ENCODE results near the gene SELENOO.
A peak's percentile ranks its signal among the peaks of the same experiment; 100 is the strongest.

Gene SELENOO

DNA sequence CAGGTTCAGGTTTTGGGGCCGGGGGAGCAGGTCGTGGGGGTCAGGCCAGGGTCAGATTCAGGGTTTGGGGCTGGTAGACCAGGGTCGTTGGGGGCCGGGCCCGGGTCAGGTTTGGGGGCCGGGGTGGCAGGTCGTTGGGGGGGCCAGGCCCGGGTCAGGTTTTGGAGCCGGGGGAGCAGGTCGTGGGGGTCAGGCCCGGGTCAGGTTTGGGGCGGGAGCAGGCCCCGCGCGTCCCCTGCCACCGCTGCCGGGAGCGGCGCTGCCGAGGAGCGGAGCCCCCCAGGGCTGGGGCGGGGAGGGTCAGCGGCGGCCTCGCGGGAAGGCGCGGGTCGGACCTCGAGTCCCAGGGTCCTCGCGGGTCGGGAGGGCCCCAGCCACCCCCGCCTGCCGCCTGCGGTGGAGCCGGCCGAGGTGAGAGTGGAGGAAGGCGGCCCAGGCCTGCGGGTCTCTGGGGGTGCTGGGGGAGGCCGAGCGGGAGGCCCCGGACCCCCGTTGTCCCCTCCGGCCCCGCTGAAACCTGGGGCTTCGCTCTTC, 14.6 kb upstream of the SELENOO start:
- no peak for DNase-seq (ENCODE audit: extremely low spot score)
- CTCF ChIA-PET: interaction anchor here (1.5 kb wide), 1 partner anchor 90 kb away, joined by 3 read pairs; no protein-coding TSS in a partner anchor
- POLR2A ChIA-PET: no interaction called here
- TF ChIP-seq, protein P1, sequence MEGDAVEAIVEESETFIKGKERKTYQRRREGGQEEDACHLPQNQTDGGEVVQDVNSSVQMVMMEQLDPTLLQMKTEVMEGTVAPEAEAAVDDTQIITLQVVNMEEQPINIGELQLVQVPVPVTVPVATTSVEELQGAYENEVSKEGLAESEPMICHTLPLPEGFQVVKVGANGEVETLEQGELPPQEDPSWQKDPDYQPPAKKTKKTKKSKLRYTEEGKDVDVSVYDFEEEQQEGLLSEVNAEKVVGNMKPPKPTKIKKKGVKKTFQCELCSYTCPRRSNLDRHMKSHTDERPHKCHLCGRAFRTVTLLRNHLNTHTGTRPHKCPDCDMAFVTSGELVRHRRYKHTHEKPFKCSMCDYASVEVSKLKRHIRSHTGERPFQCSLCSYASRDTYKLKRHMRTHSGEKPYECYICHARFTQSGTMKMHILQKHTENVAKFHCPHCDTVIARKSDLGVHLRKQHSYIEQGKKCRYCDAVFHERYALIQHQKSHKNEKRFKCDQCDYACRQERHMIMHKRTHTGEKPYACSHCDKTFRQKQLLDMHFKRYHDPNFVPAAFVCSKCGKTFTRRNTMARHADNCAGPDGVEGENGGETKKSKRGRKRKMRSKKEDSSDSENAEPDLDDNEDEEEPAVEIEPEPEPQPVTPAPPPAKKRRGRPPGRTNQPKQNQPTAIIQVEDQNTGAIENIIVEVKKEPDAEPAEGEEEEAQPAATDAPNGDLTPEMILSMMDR (IDR thresholded peaks at IDR 0.05; ENCODE audit: control extremely low read depth, extremely low read depth, low read depth, missing control alignments): no peak

DNA sequence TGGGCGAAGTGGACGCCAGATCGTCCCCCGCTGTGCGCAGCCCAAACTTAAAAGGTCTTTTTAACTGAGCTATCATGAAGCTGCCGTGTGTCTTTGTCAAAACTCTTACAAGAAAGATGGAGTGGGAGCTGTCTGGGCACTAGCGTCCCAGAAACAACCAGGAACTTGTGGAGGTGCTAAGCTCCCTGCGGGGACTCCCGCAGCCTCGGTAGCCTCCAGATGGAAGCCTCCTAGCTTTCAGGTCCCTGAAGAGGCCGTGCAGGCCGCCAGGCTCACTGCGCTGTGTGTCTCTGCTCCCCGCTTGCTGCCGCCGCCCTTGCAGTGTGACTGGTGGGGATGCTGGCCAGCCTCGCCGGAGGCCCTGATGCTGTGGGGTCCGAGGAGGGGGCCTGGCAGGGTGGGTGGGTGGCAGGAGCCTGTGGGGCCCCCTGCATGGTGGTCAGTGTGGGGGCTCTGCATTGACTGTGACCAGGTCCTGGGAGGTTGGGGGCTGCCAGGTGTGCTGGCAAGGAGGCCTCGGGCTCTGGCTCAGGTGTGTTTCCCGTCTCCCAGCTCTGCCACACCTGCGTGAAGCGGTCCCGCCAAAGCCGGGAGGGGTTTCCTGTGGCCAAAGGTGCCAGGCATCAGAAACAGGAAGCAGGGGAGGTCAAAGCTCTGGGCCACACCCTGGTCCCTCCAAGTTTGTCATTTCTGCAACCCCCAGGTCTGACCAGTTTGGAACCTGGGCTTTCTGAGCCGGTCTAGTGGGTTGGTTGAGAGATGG, 13.9 kb upstream of the SELENOO start:
- POLR2A ChIA-PET: no interaction called here
- TF ChIP-seq, protein P1 (IDR thresholded peaks at IDR 0.05; ENCODE audit: control extremely low read depth, extremely low read depth, low read depth, missing control alignments): no peak
- no peak for DNase-seq (ENCODE audit: extremely low spot score)
- CTCF ChIA-PET: interaction anchor here (1.0 to 1.5 kb wide), 3 partner anchors 15 to 256 kb away, joined by 3 to 4 read pairs (median 3); no protein-coding TSS in a partner anchor

DNA sequence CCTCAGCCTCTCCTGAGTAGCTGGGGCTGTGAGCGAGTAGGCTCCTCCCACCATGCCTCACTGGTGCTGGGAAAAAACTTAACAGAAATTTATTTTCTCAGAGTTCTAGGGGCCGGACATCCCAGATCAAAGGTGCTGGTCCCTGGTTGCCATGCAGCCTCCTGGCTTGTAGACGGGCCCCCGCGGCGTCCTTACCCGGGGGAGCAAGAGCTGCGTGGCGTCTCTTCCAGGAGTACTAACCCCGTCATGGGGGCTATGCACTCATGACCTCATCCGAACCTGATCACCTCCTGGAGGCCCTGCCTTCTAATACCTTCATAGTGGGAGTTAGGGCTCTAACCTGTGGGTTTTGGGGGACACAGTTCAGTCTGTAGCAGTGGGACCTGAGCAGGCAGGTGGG, 12.5 kb upstream of the SELENOO start:
- ChIA-PET POLR2A (no interaction called here), CTCF (no interaction called here)
- no peak for DNase-seq (ENCODE audit: extremely low spot score)
- TF ChIP-seq, protein P1 (IDR thresholded peaks at IDR 0.05; ENCODE audit: control extremely low read depth, extremely low read depth, low read depth, missing control alignments): no peak

DNA sequence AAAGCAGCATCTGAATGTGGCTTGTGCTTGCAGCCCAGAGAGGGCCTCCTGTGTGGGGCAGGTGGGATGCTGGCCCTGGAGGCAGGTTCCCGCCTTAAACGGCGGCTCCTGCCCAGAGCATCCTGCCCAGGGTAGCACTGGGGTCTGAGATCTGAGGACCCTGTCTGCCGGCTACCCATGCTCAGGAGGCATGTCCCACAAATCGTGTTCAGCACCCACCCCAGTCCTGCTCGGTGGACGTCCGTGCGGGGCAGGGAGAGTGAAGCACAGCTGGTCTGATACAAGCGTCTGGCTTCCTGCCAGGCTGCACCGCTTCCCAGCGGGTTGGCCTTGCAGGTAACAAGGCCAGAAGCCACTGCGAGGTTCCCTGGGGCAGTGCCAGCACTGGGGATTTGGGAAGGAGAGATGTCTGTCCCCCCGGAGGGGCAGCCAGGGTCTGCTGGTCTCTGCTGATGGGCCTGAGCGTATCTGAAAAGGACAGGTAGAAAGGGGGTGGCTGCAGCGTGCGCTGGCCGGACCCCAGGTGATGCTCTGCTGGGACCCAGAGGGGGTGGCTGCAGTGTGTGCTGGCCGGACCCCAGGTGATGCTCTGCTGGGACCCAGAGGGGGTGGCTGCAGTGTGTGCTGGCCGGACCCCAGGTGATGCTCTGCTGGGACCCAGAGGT, 11.5 kb upstream of the SELENOO start:
- ChIA-PET POLR2A (no interaction called here), CTCF (interaction anchor here (1.2 to 2.4 kb wide), 6 partner anchors 12 to 259 kb away, joined by 3 to 11 read pairs (median 4); partner anchors contain the start of gene SELENOO)
- TF ChIP-seq, protein P1 (IDR thresholded peaks at IDR 0.05; ENCODE audit: control extremely low read depth, extremely low read depth, low read depth, missing control alignments): no peak
- DNase-seq (ENCODE audit: extremely low spot score): no peak

DNA sequence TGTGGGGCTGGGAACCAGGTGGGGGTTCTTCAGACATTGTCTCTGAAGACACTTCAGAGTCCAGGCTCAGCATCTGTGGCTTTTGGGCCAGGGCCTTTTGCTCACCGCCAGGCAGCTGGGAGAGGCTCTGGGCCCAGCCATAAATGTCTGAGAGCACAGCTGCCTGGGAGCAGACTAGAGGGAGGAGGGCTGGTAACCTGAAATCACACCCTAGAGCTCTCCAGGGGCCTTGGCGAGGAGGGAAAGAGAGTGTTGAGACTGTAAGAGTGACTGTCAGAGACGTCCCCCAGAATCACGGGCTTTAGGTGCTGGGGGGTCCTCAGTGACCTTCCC, 11.0 kb upstream of the SELENOO start:
- ChIA-PET POLR2A (no interaction called here), CTCF (interaction anchor here (1.2 to 2.4 kb wide), 6 partner anchors 11 to 259 kb away, joined by 3 to 11 read pairs (median 4); partner anchors contain the start of gene SELENOO)
- TF ChIP-seq, protein P1 (IDR thresholded peaks at IDR 0.05; ENCODE audit: control extremely low read depth, extremely low read depth, low read depth, missing control alignments): no peak
- DNase-seq (ENCODE audit: extremely low spot score): no peak

DNA sequence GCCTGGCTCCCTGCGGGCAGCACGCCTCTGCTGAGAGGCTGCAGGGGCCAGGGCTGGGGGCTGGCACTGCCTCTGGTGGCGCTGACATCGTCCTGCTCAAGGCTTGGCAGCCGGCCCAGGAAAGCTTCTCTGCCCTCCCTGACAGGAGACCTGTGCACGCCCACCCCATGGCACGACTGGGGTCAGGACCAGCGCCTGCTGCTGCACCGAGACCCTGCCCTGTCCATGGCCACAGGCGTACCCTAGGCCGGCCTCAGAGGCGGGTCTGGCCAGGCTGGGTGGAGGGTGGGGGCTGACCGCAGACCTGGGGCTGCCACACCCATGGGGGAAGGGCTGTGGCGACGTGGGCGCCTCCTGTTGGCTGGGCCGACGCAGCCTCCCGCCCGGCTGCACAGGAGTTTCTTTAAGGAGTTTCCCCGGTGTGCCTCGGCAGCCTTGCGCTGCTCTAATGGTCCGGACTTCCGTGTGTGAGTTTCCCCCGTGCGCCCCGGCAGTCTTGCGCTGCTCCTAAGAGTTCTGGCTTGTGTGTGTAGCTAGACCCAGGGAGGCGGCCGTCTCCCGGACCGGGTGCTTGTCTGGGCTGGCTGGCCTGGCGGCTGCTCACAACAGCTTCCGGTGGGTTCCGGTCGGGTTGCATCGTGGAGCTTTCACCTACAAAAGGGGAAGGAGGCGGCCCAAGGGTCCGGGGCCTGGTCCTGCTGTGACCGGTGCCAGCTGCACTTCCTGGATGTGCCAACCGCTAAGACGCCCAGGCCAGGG, 10.4 kb upstream of the SELENOO start:
- TF ChIP-seq, protein P1 (IDR thresholded peaks at IDR 0.05; ENCODE audit: control extremely low read depth, extremely low read depth, low read depth, missing control alignments): peak; percentile 52
- DNase-seq (ENCODE audit: extremely low spot score): peak; percentile 85
- CTCF ChIA-PET: interaction anchor here (0.6 to 2.4 kb wide), 11 partner anchors 11 to 430 kb away, joined by 3 to 11 read pairs (median 3); partner anchors contain the start of gene SELENOO
- POLR2A ChIA-PET: interaction anchor here (1.7 kb wide), 1 partner anchor 11 kb away, joined by 4 read pairs; no protein-coding TSS in a partner anchor
